Sigmoid colon (tissue), 7 donors: ENCODE measurements around the gene ACSM5. TPM values are rescaled to one million over a fixed set of nuclear protein-coding genes. Genes with fewer than 3 reads are reported as not detected.

Source experiments
- DNase-seq: peaks from one replicate; pipeline ENCODE4 v3.0.0-alpha.2; 2019
- H3K27ac ChIP-seq, 4 donors: fragments of 200-600 bp; sonication (generic); one replicate each; pipeline ENCODE4 v1.5.1; 2016 to 2019; ENCODE audit warnings: mild to moderate bottlenecking in 1 of 4
- H3K27me3 ChIP-seq, 3 donors: fragments of 200-600 bp; sonication (generic); one replicate each; pipeline ENCODE4 v1.5.1; 2019; ENCODE audit warnings: mild to moderate bottlenecking in 1 of 3
- H3K36me3 ChIP-seq, 4 donors: fragments of 200-600 bp; sonication (generic); one replicate each; pipeline ENCODE4 v1.5.1; 2016 to 2019
- H3K4me1 ChIP-seq, 4 donors: fragments of 200-600 bp; sonication (generic); one replicate each; pipeline ENCODE4 v1.5.1; 2017 to 2019
- H3K4me3 ChIP-seq, 4 donors: fragments of 200-600 bp; sonication (generic); one replicate each; pipeline ENCODE4 v1.5.1; 2017 to 2019; ENCODE audit warnings: mild to moderate bottlenecking in 2 of 4, moderate library complexity in 1 of 4
- H3K9me3 ChIP-seq, 4 donors: fragments of 200-600 bp in 3 of 4; sonication (generic) in 3 of 4; one replicate each; pipeline versions ENCODE4 v1.5.1 to v1.6.1; 2013 to 2019
- EP300 ChIP-seq, 4 donors: sonication (generic); formaldehyde crosslinking; IDR thresholded peaks; one replicate each; pipeline ENCODE4 v1.6.1; 2017; ENCODE audit warnings: antibody characterized with exemption in 4 of 4
- POLR2A ChIP-seq, 2 donors: fragments of 450-650 bp; IDR thresholded peaks; one replicate each; pipeline ENCODE4 v1.6.1; 2016; ENCODE audit warnings: antibody characterized with exemption in 2 of 2, mild to moderate bottlenecking in 2 of 2, moderate library complexity in 2 of 2
- POLR2AphosphoS5 ChIP-seq, 4 donors: sonication (generic); formaldehyde crosslinking; IDR thresholded peaks; one replicate each; pipeline ENCODE4 v1.6.1; 2017; ENCODE audit warnings: antibody characterized with exemption in 4 of 4
- WGBS, 2 donors: extraction: QIAGEN DNeasy Blood & Tissue Kit; methylation state at CpG; one replicate each; pipeline ENCODE4 v1.1.7; 2013; 5-methylcytosine and 5-hydroxymethylcytosine counted together
- intact Hi-C: fragments of 100-400 bp; cut with DNase I; formaldehyde crosslinking; loops from one replicate; pipeline ENCODE4 v1.15.1; 2023
- polyA plus RNA-seq, 3 donors: library from polyadenylated mRNA; stranded (reverse); fragments of 200-250 nt; gene quantifications; one replicate each; pipeline ENCODE4 v1.2.3, GENCODE V29; 2013
- total RNA-seq, 4 donors: library from RNA; depleted of rRNA; stranded (reverse); fragments of >200 nt; gene quantifications; one replicate each; pipeline ENCODE4 v1.1.0, GENCODE V29; 2016
- TF ChIP-seq, protein P1 (sequence below), 4 experiments: fragments of 450-650 bp in 3 of 4; fragments of 200-600 bp in 1 of 4; IDR thresholded peaks; one replicate each; pipeline ENCODE4 v1.5.1; 2016 to 2019; ENCODE audit warnings: antibody characterized with exemption in 4 of 4, mild to moderate bottlenecking in 3 of 4, moderate library complexity in 2 of 4
- donor health status: healthy with polysubstance abuse.
- donor health status: Bipolar disorder and iron deficiency.
- donor health status: healthy.

Gene ACSM5
- total and polyA plus RNA-seq, 7 donors: 0.69 to 11.4 (median 3.1) TPM

DNA sequence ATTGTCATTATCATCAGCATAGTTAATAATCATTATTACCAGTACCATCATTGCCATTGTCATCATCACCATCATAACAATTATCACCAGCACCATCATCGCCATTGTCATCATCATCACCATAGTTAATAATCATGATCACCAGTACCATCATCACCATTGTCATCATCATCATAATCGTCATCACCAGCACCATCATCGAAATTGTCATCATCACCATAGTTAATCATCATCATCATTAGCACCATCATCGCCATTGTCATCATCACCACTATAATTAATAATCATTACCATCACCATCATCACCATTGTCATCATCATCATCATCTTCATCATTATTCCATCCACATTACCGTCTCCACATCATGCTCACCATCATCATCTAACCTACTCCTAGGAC is 18.3 kb upstream of the ACSM5 start:
- intact Hi-C loops: no loop called here
- Histone ChIP-seq H3K4me3 (no peak overlapping the region), H3K4me1 (peaks cover 0 to 19% (median 14%) of the 10 kb centered on the region in 4 donors), H3K36me3 (no peaks in the 10 kb centered on the region), H3K27me3 (peaks cover 0 to 9% (median 5%) of the 10 kb centered on the region in 3 donors), H3K9me3 (no peaks in the 10 kb centered on the region), H3K27ac (no peak overlapping the region)
- no peak for TF ChIP-seq EP300 (IDR thresholded peaks at IDR 0.05)
- no peak for TF ChIP-seq POLR2AphosphoS5 (IDR thresholded peaks at IDR 0.05)
- TF ChIP-seq POLR2A (IDR thresholded peaks at IDR 0.05): no peak
- TF ChIP-seq, protein P1, sequence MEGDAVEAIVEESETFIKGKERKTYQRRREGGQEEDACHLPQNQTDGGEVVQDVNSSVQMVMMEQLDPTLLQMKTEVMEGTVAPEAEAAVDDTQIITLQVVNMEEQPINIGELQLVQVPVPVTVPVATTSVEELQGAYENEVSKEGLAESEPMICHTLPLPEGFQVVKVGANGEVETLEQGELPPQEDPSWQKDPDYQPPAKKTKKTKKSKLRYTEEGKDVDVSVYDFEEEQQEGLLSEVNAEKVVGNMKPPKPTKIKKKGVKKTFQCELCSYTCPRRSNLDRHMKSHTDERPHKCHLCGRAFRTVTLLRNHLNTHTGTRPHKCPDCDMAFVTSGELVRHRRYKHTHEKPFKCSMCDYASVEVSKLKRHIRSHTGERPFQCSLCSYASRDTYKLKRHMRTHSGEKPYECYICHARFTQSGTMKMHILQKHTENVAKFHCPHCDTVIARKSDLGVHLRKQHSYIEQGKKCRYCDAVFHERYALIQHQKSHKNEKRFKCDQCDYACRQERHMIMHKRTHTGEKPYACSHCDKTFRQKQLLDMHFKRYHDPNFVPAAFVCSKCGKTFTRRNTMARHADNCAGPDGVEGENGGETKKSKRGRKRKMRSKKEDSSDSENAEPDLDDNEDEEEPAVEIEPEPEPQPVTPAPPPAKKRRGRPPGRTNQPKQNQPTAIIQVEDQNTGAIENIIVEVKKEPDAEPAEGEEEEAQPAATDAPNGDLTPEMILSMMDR (IDR thresholded peaks at IDR 0.05): no peak
- DNase-seq: no peak
- 92 to 95% methylated on average over 5 of the region's 5 CpGs for WGBS, 2 donors

- 8 to 45% methylated on average over 2 of the region's 2 CpGs for WGBS, 2 donors
- peak; percentile 72 for DNase-seq
- Histone ChIP-seq H3K27ac (peak overlapping the region in 3 of 4 donors; percentile 35 to 42 (median 40)), H3K9me3 (no peaks in the 10 kb centered on the region), H3K27me3 (no peaks in the 10 kb centered on the region), H3K4me1 (peaks cover 0 to 15% (median 14%) of the 10 kb centered on the region in 4 donors), H3K36me3 (no peaks in the 10 kb centered on the region), H3K4me3 (no peak overlapping the region)
- TF ChIP-seq POLR2AphosphoS5 (IDR thresholded peaks at IDR 0.05): peak in 1 of 4 donors; percentile 8
- no peak for TF ChIP-seq EP300 (IDR thresholded peaks at IDR 0.05)
- intact Hi-C loops: no loop called here
These were observed 15.3 kb upstream of the ACSM5 start for GRCh38 chr16:20393801-20394577.

DNA sequence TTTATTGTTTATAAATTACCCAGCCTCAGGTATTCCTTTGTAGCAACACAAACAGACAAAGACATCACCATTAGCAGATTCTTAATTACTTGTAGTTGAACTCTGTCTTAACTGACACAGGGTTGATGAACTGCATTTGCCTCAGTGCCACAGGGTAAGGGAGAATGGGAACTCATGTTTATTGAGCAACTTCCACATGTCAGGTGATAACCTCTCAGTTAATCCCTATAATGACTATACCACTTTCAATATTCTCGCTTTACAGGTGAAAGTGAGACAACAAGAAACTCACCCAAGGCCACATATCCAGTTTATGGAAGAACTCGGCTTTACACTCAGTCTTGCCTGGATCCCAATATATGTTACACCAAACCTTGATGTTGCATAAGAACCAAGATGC is 13.4 kb upstream of the ACSM5 start:
- H3K36me3 ChIP-seq: no peaks in the 10 kb centered on the region
- no peak for TF ChIP-seq POLR2A (IDR thresholded peaks at IDR 0.05)
- TF ChIP-seq, protein P1 (IDR thresholded peaks at IDR 0.05): no peak
- no peak for TF ChIP-seq EP300 (IDR thresholded peaks at IDR 0.05)
- no peak for TF ChIP-seq POLR2AphosphoS5 (IDR thresholded peaks at IDR 0.05)
- WGBS, 2 donors: 93 to 94% methylated on average over 2 of the region's 2 CpGs
- DNase-seq: no peak
- intact Hi-C loops: no loop called here
- H3K27ac ChIP-seq: no peak overlapping the region
- no peaks in the 10 kb centered on the region for H3K9me3 ChIP-seq
- H3K4me1 ChIP-seq: peaks cover 0 to 15% (median 14%) of the 10 kb centered on the region in 4 donors
- H3K4me3 ChIP-seq: no peak overlapping the region
- H3K27me3 ChIP-seq: no peaks in the 10 kb centered on the region

DNA sequence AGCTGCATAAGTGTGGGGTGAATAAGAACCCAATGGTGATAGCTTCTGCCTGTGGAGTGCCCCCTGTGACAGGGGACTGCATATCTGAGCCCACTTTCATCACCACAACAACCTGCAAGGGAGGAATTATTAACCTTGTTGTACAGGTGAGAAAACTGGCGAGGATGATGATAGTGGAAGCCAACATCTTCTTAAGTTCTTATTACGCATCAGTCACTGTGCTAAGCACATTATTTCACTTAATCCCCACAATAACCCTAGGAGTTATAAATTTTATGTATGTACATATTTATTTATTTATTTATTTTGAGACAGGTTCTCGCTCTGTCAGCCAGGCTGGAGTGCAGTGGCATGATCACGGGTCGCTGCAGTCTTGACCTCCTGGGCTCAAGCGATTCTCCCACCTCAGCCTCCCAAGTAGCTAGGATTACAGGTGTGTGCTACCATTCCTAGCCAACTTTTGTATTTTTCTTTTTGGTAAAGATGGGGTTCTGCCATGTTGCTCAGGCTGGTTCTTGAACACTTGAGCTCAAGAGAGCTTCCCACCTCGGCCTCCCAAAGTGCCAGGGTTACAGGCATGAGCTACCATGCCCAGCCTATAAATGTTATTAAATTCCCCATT is 12.4 kb upstream of the ACSM5 start:
- H3K36me3 ChIP-seq: no peaks in the 10 kb centered on the region
- 95 to 97% methylated on average over 7 of the region's 7 CpGs for WGBS, 2 donors
- H3K27me3 ChIP-seq: no peaks in the 10 kb centered on the region
- no peak overlapping the region for H3K4me3 ChIP-seq
- TF ChIP-seq EP300 (IDR thresholded peaks at IDR 0.05) (no peak), POLR2A (IDR thresholded peaks at IDR 0.05) (no peak), POLR2AphosphoS5 (IDR thresholded peaks at IDR 0.05) (no peak)
- TF ChIP-seq, protein P1 (IDR thresholded peaks at IDR 0.05): no peak
- intact Hi-C loops: no loop called here
- H3K27ac ChIP-seq: no peak overlapping the region
- peaks cover 0 to 15% (median 14%) of the 10 kb centered on the region in 4 donors for H3K4me1 ChIP-seq
- DNase-seq: no peak
- no peaks in the 10 kb centered on the region for H3K9me3 ChIP-seq

GRCh38 chr16:20397468-20398074 is 11.8 kb upstream of the ACSM5 start:
- WGBS, 2 donors: 81 to 85% methylated on average over 7 of the region's 7 CpGs
- H3K36me3 ChIP-seq: no peaks in the 10 kb centered on the region
- H3K27me3 ChIP-seq: no peaks in the 10 kb centered on the region
- intact Hi-C loops: no loop called here
- no peaks in the 10 kb centered on the region for H3K9me3 ChIP-seq
- no peak for DNase-seq
- TF ChIP-seq POLR2A (IDR thresholded peaks at IDR 0.05) (no peak), POLR2AphosphoS5 (IDR thresholded peaks at IDR 0.05) (no peak), EP300 (IDR thresholded peaks at IDR 0.05) (no peak)
- TF ChIP-seq, protein P1 (IDR thresholded peaks at IDR 0.05): no peak
- H3K27ac ChIP-seq: no peak overlapping the region
- peaks cover 0 to 15% (median 14%) of the 10 kb centered on the region in 4 donors for H3K4me1 ChIP-seq
- no peak overlapping the region for H3K4me3 ChIP-seq
